HCT116 (cell line): Measurements from ENCODE around the gene IGFBP2. TPM values are rescaled to one million over a fixed set of nuclear protein-coding genes. Genes with fewer than 3 reads are reported as not detected.

Experiments
- ATAC-seq: fragments of 200-7000 bp; cut with Tn5 transposase; 2 replicates; pipeline ENCODE4 v1.9.1; 2020; ENCODE audit warnings: mild to moderate bottlenecking, moderate library complexity
- BruUV-seq: library from RNA; stranded (reverse); fragments of 400-500 nt; replicated peaks from 2 replicates; lab custom pipeline; 2021; lab: Mats Ljungman, UMichigan
- CTCF ChIA-PET: fragments of 300-600 bp; sonication (Branson Sonifier 250); formaldehyde crosslinking; loops from one replicate; lab custom pipeline; 2021; ENCODE audit warnings: antibody characterized with exemption; lab: Charles Lee
- POLR2A ChIA-PET: fragments of 300-600, 350-600 bp; sonication (Branson Sonifier 250); formaldehyde crosslinking; loops from one replicate; lab custom pipeline; 2021; ENCODE audit warnings: antibody characterized with exemption; lab: Charles Lee
- RAD21 ChIA-PET, 2 experiments: fragments of 300-600 bp; sonication (Branson Sonifier 250); formaldehyde crosslinking; loops; one replicate each; lab custom pipeline; 2023; ENCODE audit warnings: low total read pairs in 2 of 2; ENCODE audit not compliant: uncharacterized antibody in 2 of 2, unreplicated experiment in 2 of 2, low non-redundant PET in 1 of 2; lab: Charles Lee
- DNase-seq: peaks from one replicate; pipeline ENCODE4 v3.0.0-alpha.2; 2010; ENCODE audit warnings: low read depth, low spot score
- H2AFZ ChIP-seq: fragments of 200-600 bp; shearing (Covaris generic), sonication (generic); 2 replicates; pipeline ENCODE4 v1.6.1; 2017; ENCODE audit warnings: low read depth, mixed run types, mixed read lengths, antibody characterized with exemption, low read length; ENCODE audit not compliant: poor library complexity, severe bottlenecking
- H3K27ac ChIP-seq: 2 replicates; pipeline ENCODE4 v1.5.1; 2012; ENCODE audit warnings: low read depth, low read length
- H3K27me3 ChIP-seq: fragments of 200-600 bp; sonication (generic); 2 replicates; pipeline ENCODE4 v1.6.1; 2016; ENCODE audit warnings: mixed run types, low read length, mixed read lengths; ENCODE audit not compliant: insufficient read depth
- H3K36me3 ChIP-seq, 2 experiments: fragments of 200-500 bp in 1 of 2; fragments of 200-600 bp in 1 of 2; sonication (Bioruptor generic) in 1 of 2; sonication (generic) in 1 of 2; 2 replicates each; pipeline versions ENCODE4 v1.5.1 to v1.6.1; 2014 to 2016; ENCODE audit warnings: low read length in 2 of 2, inconsistent platforms in 1 of 2, mixed read lengths in 1 of 2, mixed run types in 1 of 2; ENCODE audit not compliant: insufficient read depth in 2 of 2, control insufficient read depth in 1 of 2
- H3K4me1 ChIP-seq, 2 experiments: fragments of 200-600 bp in 1 of 2; sonication (generic) in 1 of 2; 2 replicates each; pipeline versions ENCODE4 v1.5.1 to v1.6.1; 2012 to 2017; ENCODE audit warnings: low read length in 2 of 2, inconsistent platforms in 1 of 2, mild to moderate bottlenecking in 1 of 2, mixed read lengths in 1 of 2, mixed run types in 1 of 2, moderate library complexity in 1 of 2; ENCODE audit not compliant: insufficient read depth in 2 of 2, control insufficient read depth in 1 of 2
- H3K4me2 ChIP-seq: fragments of 200-600 bp; sonication (generic); 2 replicates; pipeline ENCODE4 v1.6.1; 2017; ENCODE audit warnings: mixed run types, low read length, mixed read lengths
- H3K4me3 ChIP-seq, 2 experiments: fragments of 200-600 bp in 1 of 2; sonication (generic) in 1 of 2; replicated peaks in 1 of 2; 2 replicates each; pipeline ENCODE4 v1.5.1; 2011 to 2016; ENCODE audit warnings: low read length in 2 of 2, control low read depth in 1 of 2, low read depth in 1 of 2, mild to moderate bottlenecking in 1 of 2, mixed read lengths in 1 of 2, mixed run types in 1 of 2
- H3K79me2 ChIP-seq: fragments of 200-600 bp; sonication (generic); 2 replicates; pipeline ENCODE4 v1.6.1; 2017; ENCODE audit warnings: mild to moderate bottlenecking, mixed run types, low read length, moderate library complexity, mixed read lengths; ENCODE audit not compliant: insufficient read depth
- H3K9ac ChIP-seq: fragments of 200-600 bp; sonication (generic); 2 replicates; pipeline ENCODE4 v1.6.1; 2016; ENCODE audit warnings: low read length, mixed read lengths
- H3K9me2 ChIP-seq: fragments of 200-600 bp; sonication (generic), shearing (Covaris generic); 2 replicates; pipeline ENCODE4 v1.6.1; 2017; ENCODE audit warnings: mixed run types, mild to moderate bottlenecking, moderate library complexity; ENCODE audit not compliant: insufficient read depth
- H3K9me3 ChIP-seq, 2 experiments: fragments of 200-500 bp in 1 of 2; fragments of 200-600 bp in 1 of 2; sonication (Bioruptor generic) in 1 of 2; sonication (generic) in 1 of 2; 2 replicates each; pipeline ENCODE4 v1.6.1; 2014 to 2017; ENCODE audit warnings: low read length in 2 of 2, mixed read lengths in 2 of 2, inconsistent platforms in 1 of 2, low read depth in 1 of 2, mild to moderate bottlenecking in 1 of 2, mixed run types in 1 of 2, moderate library complexity in 1 of 2; ENCODE audit not compliant: control insufficient read depth in 1 of 2, insufficient read depth in 1 of 2
- H4K20me1 ChIP-seq: fragments of 200-600 bp; sonication (generic), shearing (Covaris generic); 2 replicates; pipeline ENCODE4 v1.6.1; 2017; ENCODE audit warnings: mixed run types, mild to moderate bottlenecking, moderate library complexity; ENCODE audit not compliant: insufficient read depth
- CBX3 ChIP-seq: IDR thresholded peaks from 2 replicates; pipeline ENCODE4 v1.6.1; 2012; ENCODE audit warnings: low read depth
- CEBPB ChIP-seq: IDR thresholded peaks from 2 replicates; pipeline ENCODE4 v1.6.1; 2012; ENCODE audit warnings: low read depth
- ELF1 ChIP-seq: IDR thresholded peaks from 2 replicates; pipeline ENCODE4 v1.6.1; 2012; ENCODE audit warnings: low read depth, borderline replicate concordance
- EZH2 ChIP-seq: fragments of 200-600 bp; sonication (generic); IDR thresholded peaks from 2 replicates; pipeline ENCODE4 v1.6.1; 2017; ENCODE audit warnings: antibody characterized with exemption, mixed run types
- EZH2phosphoT487 ChIP-seq: fragments of 200-600 bp; IDR thresholded peaks from 2 replicates; pipeline ENCODE4 v1.6.1; 2018; ENCODE audit warnings: antibody characterized with exemption, borderline replicate concordance
- FOSL1 ChIP-seq: IDR thresholded peaks from 2 replicates; pipeline ENCODE4 v1.6.1; 2012; ENCODE audit warnings: low read depth
- JUND ChIP-seq: IDR thresholded peaks from 2 replicates; pipeline ENCODE4 v1.6.1; 2012
- RAD21 ChIP-seq: IDR thresholded peaks from 2 replicates; pipeline ENCODE4 v1.6.1; 2012; ENCODE audit warnings: low read depth, mild to moderate bottlenecking
- SIN3A ChIP-seq: IDR thresholded peaks from 2 replicates; pipeline ENCODE4 v1.6.1; 2012; ENCODE audit warnings: low read depth
- SRF ChIP-seq: IDR thresholded peaks from 2 replicates; pipeline ENCODE4 v1.6.1; 2012; ENCODE audit warnings: low read depth
- TCF7L2 ChIP-seq: IDR thresholded peaks from 2 replicates; pipeline ENCODE4 v1.7.0; 2011; ENCODE audit warnings: borderline replicate concordance, inconsistent platforms; ENCODE audit not compliant: insufficient read depth, insufficient read length; ENCODE audit errors: extremely low read depth
- ZFX ChIP-seq: fragments of 450-650 bp; IDR thresholded peaks from 2 replicates; pipeline ENCODE4 v1.6.1; 2017
- ZNF274 ChIP-seq: fragments of 200-500 bp; sonication (Bioruptor generic); IDR thresholded peaks from 2 replicates; pipeline ENCODE4 v1.6.1; 2014; ENCODE audit warnings: mild to moderate bottlenecking, low read depth, low read length, inconsistent platforms
- intact Hi-C: fragments of 100-400 bp; cut with micrococcal nuclease; formaldehyde crosslinking; loops from 2 replicates; pipeline ENCODE4 v1.10.0; 2022
- total RNA-seq: library from RNA; stranded (reverse); gene quantifications from one replicate; pipeline ENCODE4 v1.2.1, GENCODE V29; 2021; ENCODE audit not compliant: unreplicated experiment
- TF ChIP-seq, protein P1 (sequence below), 3 experiments: fragments of 200-600 bp in 1 of 3; sonication (generic) in 1 of 3; IDR thresholded peaks in 2 of 3; conservative IDR thresholded peaks in 1 of 3; 2 replicates each; pipeline ENCODE4 v1.5.1; 2012 to 2017; ENCODE audit warnings: low read depth in 2 of 3, low read length in 2 of 3, antibody characterized with exemption in 1 of 3, borderline replicate concordance in 1 of 3, control low read depth in 1 of 3, mild to moderate bottlenecking in 1 of 3, mixed read lengths in 1 of 3, mixed run types in 1 of 3, moderate library complexity in 1 of 3; ENCODE audit not compliant: insufficient read depth in 1 of 3
- TF ChIP-seq, protein P2 (sequence below): IDR thresholded peaks from 2 replicates; pipeline ENCODE4 v1.6.1; 2012

Gene IGFBP2
- total RNA-seq, 1 experiment from 2014 or later: 143 TPM

DNA sequence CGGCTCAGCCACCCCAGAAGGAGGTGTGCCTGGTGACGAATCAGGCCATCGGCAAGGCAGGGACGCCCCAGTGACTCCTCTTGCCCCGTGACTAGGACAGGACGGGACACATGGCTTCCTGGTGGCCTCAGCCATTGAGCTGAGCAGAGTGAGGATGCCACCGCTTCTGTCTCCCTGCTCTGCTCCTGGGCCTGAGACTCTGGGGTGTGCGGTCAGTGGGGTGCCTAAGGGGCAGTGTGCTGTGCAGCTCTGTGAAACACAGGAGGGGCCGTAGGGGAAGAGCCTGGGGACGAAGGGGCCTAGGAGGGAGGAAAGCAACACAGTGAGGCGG, 37.8 kb downstream of the IGFBP2 start:
- DNase-seq (no peak), ATAC-seq (no peak)
- Histone ChIP-seq H4K20me1 (no peaks in the 10 kb centered on the region), H3K79me2 (no peaks in the 10 kb centered on the region), H3K27ac (no peak overlapping the region), H3K4me2 (no peak overlapping the region), H2AFZ (no peak overlapping the region), H3K9me2 (no peaks in the 10 kb centered on the region), H3K36me3 (no peaks in the 10 kb centered on the region), H3K27me3 (no peaks in the 10 kb centered on the region), H3K9ac (no peak overlapping the region), H3K4me3 (no peak overlapping the region), H3K9me3 (no peaks in the 10 kb centered on the region), H3K4me1 (no peaks in the 10 kb centered on the region)
- BruUV-seq: no TSS peak
- ChIA-PET RAD21 (no interaction called here), POLR2A (no interaction called here), CTCF (no interaction called here)
- intact Hi-C loops: no loop called here
- TF ChIP-seq CBX3 (no peak), TCF7L2 (no peak), RAD21 (no peak), SIN3A (no peak), CEBPB (no peak), ZNF274 (no peak), EZH2phosphoT487 (no peak), SRF (no peak), ELF1 (no peak), EZH2 (no peak), FOSL1 (no peak), ZFX (no peak), JUND (no peak)
- TF ChIP-seq, protein P1, sequence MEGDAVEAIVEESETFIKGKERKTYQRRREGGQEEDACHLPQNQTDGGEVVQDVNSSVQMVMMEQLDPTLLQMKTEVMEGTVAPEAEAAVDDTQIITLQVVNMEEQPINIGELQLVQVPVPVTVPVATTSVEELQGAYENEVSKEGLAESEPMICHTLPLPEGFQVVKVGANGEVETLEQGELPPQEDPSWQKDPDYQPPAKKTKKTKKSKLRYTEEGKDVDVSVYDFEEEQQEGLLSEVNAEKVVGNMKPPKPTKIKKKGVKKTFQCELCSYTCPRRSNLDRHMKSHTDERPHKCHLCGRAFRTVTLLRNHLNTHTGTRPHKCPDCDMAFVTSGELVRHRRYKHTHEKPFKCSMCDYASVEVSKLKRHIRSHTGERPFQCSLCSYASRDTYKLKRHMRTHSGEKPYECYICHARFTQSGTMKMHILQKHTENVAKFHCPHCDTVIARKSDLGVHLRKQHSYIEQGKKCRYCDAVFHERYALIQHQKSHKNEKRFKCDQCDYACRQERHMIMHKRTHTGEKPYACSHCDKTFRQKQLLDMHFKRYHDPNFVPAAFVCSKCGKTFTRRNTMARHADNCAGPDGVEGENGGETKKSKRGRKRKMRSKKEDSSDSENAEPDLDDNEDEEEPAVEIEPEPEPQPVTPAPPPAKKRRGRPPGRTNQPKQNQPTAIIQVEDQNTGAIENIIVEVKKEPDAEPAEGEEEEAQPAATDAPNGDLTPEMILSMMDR (IDR thresholded peaks at IDR 0.05 in 2 of 3, conservative IDR thresholded peaks at IDR 0.05 in 1 of 3; ENCODE audit: borderline replicate concordance in 1 of 3, insufficient read depth in 1 of 3, low read depth in 2 of 3, low read length in 2 of 3): no peak
- TF ChIP-seq, protein P2, sequence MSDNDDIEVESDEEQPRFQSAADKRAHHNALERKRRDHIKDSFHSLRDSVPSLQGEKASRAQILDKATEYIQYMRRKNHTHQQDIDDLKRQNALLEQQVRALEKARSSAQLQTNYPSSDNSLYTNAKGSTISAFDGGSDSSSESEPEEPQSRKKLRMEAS: no peak
